GM21529 (cell line): ENCODE results near the gene PLOD2.

Experiments used
- ATAC-seq: cut with Tn5 transposase; IDR thresholded peaks from one replicate; pipeline ENCODE4 v1.9.1; 2021; ENCODE audit not compliant: unreplicated experiment

PLOD2 gene

DNA sequence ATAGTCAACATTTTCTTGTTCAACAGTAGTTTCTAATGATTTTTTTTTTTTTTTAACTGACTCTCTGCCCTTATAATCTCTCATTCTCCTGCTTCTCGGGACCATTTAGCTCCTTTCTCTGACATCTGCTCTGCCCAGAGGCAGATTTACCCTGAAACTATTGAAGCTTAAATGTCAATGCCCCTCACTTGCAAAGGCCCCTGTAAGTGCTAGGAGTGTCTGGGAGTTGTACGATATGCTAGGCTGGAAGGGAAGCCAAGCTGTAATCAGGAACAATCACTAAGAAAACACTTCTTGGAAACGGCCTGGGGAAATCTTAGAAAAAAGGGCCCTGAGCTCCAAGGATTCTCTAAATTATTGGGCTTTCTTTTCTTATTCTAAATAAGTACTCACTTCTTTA is 5.8 kb upstream of the PLOD2 start:
- ATAC-seq = no peak

DNA sequence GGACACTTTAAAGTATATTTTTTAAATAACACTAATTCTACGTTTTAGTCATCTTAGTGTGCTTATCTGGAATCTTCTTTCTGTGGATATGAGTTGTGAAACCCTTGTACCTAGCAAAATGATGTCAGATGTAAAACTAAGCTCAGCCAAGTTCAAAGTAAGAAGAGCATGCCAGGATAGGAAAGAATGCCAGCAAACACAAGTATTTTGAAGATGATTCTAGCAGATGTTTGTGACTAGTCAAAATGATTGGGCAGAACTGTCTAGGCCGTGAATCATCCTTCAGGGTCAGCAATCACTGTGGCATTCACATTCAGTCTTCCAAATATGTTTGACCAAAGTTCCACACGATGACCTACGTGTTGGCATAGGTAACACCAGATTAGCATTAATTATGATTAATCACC is 5.4 kb upstream of the PLOD2 start:
- ATAC-seq = no peak

DNA sequence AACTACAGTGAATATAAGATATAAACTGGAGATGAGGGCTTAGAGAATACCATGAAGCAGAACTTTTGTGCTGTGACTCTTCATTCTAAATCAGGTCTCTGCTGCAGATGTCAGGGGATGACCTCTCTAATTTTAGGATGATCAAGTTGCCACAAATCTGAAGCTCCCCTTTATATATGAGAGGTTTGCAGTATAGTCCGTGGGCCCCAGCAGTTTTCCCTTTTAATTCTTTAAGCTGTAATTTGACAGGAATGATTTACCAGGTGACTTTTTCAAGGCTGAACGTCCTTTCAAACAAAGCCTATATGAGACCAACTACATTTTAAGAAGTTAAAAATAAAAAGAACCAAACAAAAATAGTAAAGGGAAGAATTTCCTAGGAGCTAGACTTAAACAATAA is 4.9 kb upstream of the PLOD2 start:
- no peak for ATAC-seq

DNA sequence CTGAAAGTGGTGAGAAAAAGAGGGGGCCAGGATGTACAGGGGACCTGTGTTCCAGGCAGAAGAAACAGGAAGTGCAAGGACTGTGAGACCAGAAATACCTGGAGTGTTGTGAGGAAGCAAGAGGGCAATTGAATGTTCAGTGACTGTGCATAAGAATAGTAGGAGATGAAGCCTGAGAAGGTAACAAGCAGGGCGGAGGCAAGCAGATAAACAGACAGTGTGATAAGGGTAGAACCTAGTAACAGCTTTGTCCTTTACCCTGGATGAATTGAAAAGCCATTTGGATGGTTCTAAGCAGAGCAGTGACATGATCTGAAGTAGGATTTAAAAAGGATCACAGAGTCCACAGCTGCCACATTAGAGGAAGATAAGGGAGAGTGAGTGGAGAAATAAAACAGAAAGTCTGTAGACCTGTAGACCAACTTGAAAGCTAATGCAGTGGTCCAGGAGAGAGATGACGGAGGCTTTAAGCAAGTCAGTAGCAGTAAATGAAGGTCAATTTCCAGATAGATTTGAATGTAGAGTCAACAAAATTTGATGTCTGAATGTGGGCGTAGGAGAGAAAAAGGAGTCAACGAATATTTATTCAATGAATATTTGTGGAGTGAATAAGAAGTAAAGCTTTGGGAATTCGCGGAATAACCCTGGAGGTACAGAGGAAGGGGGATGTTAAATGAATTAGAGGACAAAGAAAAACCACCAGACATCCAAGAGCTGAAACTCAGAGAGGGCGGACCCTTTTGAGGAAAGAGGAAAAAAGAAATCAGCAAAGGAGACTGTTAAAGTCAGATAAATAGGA is 4.2 kb upstream of the PLOD2 start:
- no peak for ATAC-seq

DNA sequence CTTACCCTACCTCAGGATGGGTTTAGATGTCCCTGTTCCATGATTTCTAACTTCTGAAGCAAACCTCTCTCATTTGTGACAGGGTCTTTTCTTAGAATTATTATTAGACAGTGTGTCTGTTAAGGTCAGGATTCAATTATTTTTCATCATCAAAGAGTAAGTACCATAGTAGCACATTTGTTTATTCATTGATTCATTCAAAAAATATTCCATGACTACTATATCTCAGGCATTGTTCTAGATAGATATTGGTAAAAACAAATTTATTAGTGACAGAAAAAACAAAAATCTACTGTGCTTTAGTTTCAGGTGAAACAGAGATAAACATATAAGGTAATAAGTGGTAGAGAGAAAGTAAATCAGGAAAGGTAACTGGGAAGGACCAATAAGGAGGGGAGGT is 3.5 kb upstream of the PLOD2 start:
- no peak for ATAC-seq

DNA sequence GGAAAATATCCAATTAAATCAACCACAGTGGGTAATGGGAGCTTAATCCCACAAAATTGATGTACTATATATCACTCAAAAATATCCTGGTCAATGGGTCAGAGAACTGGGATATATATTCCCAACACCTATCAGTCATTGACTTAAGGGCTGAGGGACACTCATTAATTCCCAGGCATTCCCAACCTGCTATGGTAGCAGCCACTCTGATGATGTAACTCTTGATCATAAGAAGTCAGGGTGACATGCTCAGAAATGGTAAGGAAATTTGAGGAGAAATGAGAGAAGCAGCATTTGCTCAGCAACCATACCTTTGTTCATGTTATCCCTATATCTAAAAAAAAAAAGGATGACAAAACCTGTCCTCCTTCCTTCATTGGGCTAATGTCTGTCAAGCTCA is 3.1 kb upstream of the PLOD2 start:
- no peak for ATAC-seq

DNA sequence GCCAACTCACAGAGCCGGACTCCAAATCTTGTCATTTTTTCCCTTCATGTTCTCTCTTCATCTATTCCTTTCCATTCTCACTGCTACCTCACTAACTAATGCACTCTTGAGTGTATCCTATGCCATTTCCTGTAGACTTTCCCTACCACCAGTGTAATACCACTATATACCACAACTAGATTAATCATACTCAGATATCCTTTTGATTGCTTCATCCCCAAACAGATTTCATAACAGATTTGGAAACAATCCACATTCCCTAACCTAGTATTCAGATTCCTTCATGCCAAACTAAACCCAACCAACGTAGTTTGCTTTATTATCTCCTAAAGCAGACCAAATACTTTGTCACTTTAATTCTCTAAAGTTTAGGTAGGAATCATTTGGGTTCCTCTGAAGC is 2.6 kb upstream of the PLOD2 start:
- no peak for ATAC-seq

DNA sequence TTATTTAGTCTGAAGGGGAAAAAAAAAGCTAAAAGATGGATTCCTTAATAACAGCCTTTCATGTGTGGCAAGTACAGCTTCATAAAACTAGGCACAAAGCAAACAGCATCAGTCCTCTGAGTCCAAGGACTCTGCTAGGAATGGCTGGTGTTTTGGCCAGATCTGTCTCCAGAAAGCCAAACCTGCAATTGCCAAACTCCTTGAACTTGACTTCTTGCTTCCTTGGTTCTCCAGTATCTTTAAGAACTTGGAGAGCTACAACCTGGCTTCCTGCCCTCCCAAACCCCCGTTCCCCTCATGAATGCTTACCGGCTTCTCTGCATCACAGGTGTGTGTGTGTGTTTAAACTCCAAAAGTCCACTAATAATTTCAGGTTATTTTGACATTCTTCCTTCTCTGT is 1.6 kb upstream of the PLOD2 start:
- no peak for ATAC-seq

DNA sequence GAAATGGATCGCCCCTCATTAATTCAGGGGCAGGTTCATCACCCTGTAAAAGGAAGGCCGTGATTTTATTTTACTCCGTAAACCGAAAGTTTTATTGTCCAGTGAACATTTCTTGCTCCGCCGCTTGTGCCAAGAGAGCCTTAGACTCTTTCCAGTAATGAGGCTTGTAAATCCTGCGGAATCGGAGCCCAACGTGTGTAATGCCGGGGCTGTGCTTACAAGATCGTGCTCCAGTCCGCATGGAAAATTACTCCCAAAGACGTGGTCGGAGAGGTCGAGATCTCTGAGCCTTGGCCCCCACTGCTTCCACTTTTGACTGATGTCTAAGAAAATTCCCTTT is 649 bp upstream of the PLOD2 start:
- ATAC-seq = no peak

DNA sequence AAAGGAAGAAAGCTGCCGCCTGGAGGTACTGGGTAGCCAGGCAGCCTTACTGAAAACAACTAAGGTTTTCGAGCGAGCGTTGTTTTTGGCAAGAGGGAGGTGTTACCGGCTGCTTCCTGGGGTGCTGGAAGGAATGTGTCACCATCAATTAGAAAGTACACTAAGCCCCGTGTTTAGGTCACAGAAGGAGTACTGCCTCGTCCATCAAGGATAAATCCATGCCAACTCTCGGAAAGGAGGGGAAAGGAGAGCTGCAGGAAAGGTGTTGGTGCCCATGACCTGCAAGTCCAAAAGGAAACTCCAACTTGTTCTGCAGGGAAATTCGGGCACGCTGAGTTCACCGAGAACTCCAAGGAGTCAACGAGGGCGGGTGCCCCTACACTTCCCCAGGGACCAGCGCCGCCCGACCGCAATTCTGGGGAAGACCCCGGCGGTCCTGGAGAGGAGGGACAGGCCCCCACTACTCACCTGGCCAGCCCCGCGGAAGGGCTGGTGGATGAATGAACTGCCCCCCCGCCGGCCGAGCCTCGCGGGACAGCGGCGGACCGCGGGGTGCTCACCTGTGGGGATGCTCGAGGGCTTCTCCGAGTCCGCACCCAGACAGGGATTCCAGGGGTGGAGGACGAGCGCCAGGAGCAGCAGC is 542 bp downstream of the PLOD2 start:
- ATAC-seq = peak; percentile 32

DNA sequence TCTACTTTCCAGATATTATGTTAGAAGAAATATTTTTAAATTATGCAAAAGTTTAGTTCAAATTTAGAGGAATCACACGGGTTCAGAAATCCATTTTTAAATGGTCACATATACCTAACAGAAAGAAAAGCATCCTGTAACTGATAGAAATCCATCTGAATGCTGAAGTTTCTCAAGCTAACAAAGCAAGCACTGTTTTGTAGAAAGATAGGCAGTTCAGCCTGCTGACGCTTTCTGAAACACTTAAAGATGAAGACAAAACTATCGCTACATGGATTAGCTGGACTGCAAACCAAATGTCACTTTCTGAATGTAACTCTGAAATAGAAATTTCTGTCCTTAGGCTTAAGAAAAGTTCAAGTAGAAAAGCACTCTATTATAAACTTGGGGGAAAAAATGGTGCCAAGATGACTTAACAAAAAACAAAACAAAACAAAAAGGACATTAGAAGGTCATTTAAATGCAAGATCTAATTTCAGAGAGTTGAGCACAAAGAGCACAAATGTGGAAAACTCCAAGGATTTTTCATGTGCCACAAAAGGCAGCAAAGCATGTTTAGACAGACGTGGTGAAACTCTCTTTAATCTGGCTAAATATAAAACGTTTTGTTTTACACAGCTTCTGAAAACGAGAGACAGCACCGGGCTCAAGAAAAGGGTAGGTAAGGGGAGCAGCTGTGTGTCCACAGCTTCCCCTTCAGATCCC is 1.2 kb downstream of the PLOD2 start:
- ATAC-seq = no peak

DNA sequence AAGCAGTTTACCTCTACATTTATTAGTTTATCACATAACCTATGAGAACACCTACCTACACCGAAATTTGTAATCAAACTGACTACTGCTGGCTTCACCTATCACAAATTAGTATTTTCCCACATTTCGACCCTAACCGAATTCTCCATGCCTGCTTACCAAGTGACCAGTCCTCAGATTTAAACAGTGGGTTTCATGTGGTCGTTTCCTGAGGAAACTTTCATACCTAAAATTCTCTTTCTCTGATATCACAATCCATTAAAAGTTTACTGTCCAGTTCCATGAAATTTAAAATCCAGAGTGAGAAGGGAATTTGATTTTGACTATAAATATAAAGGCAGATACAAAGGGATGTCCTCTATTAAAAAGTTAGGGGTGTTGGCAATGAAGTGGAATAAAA is 1.9 kb downstream of the PLOD2 start:
- ATAC-seq = no peak

DNA sequence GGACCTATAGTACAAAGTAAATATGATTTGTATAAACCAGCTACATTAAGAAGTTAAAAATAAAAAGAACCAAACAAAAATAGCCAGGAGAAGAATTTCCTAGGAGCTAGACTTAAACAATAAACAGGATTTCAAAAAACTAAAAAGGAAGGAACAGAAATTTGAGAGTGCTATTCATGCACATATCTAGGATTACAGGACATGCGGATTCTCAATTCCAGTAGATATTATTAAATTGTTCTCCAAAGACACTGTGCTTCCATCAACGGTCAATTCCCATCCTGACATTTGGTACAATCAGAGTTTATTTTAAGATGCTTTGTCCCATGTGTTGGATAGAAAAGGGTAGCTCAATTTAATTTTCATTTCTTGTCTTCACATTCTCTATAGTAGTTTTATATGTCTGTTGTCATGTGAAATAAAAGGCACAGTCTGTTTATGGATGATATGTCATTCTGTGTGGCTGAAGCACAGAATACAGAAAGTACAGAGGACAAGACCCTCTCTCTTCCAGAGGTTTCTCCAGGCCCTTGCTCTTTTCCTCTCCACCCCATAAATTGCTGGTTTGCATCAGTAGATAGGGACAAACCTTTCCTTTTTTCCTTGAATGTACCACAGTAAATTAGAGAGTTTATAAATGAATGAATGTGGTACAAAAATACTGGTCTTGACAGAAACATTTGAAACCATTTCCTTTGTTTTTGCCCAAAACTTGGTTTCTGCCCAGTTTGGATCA is 3.5 kb downstream of the PLOD2 start:
- ATAC-seq = no peak

DNA sequence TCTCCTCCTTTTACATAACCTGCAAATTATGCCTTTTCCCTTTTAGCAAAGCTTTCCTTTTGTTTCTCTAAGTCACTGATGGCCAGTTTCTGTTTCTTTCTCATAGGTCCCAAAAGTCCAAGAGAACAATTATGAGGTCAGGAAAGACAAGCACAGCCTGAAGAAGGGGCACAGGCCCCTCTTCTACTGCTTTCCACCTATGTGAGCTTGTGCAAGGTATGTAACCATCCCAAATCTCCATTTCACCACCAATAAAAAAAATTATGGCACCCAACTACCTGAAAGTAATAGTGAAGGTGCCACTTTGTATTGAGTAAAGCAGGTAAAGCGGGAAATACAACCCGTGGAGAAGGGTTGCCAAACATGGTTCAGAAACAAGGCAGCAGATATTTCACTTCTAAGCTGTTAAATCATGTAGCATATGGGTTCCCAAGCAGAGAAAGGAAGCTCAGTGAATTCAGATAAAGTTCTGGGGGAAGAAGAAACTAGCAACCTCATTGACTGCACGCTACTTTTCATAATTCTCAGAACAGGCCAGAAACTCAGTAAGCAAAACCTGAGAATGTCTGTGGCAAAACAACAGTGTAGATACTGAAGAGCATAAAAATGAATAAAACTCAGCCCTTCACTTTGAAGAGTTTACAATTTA is 4.2 kb downstream of the PLOD2 start:
- ATAC-seq = no peak

DNA sequence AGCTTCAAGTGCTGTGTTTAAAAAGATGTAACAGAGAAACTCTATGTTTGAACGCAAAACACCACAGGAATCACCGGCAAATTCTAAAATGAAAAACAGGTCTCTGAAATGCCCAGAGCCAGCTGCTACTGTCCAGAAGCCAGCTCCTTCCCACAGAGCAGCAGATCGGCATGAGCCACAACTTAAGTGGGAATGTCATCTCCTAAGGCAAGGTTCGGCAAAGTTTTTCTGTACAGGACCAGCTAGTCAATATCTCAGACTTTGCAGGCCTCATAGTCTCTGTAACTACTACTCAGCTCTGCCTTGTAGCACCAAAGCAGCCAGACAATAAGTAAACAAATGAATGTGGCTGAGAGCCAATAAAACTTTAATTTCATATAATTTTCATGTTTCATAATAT is 4.9 kb downstream of the PLOD2 start:
- ATAC-seq = no peak

DNA sequence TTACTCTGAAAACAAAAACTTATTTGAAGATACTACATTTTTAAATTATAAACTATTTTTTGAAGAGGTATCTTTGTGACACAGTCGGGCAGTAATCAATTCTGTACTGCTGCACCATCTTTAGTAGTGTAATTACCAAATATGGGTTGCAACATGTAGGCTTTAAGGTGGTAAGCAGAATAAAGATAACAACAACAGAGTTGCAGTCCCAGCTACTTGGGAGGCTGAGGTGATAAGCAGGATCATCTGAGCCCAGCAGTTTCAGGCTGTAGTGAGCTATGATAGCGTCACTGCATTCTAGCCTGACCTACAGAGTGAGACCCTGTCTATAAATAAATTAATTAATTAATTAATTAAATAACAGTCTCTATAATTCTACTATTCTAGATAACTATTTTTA is 6.0 kb downstream of the PLOD2 start:
- no peak for ATAC-seq

DNA sequence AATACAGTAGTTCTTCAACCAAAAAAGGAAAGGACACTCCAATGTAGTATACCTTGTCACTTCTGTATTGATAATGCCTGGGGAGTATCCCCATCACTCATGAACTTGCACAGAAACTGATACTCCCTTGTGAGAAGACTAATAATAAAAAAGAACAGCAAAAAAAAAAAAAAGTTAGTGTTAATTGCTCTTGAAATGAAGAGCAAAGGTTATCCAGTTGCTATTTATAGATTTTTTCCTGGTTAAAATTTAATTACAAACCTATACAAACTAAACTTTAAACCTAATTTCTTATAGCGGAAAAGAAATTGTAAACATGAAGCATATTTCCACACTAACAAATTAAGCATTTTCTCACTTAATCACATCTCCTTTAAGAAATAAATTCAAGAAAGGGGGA is 6.7 kb downstream of the PLOD2 start:
- ATAC-seq = no peak

DNA sequence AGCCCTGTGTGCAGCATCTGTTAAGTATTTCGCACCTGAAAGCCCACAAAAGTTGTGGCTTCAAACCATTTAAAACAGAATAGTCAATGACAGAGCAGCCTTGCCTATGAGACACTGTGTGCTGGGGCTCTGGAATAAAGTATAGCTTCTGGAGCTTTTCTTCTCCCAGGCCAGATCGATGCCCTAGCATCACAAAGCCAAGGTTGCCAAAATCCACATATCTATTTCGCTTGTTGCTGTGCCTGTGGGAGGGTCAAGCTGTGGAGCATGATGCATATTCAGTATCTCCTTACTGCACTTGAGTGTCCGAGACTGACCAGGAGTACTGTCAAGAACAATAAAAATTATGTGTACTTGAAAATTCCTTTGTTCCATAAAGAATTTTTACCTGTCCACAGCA is 7.6 kb downstream of the PLOD2 start:
- ATAC-seq = no peak

DNA sequence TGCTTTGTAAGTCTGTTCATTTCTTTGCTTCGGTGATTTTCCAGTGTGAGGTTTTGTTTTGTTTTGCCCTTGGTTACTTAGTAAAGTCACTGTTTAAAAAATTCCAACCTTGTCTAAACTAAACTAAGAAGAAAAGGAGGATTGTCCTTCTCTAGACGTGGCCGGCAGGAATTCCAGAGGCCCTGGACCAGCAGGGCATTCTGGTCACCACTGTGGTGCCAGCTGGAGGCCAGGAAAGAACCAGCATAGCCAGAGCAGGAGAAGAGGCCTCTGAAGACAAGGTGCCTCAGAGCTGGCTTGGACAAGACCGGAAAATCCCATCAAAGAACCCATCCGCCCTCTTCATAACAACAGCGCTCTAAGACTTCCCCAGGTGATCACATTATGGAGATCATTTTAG is 8.2 kb downstream of the PLOD2 start:
- no peak for ATAC-seq

DNA sequence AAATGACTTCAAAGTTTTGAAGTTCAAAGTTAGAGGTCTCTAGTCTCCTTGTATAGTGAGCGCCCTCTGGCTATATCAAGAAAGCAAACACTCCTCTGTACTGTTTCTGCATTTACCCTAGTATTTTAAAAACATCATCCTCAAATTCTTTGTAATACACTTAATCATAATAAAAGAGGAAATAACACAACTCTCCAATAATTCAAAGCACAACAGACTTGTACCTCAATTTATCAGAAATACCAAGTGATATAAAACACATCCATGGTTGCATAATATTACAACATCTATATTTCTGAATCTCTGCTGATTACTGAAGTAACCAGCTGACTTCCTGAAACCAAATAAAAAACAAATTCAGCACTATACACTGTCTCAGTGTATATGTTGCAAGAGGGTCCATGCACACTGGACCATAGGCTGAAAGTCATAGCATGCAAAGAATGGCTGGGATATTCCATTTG is 12.5 kb downstream of the PLOD2 start:
- ATAC-seq = no peak

DNA sequence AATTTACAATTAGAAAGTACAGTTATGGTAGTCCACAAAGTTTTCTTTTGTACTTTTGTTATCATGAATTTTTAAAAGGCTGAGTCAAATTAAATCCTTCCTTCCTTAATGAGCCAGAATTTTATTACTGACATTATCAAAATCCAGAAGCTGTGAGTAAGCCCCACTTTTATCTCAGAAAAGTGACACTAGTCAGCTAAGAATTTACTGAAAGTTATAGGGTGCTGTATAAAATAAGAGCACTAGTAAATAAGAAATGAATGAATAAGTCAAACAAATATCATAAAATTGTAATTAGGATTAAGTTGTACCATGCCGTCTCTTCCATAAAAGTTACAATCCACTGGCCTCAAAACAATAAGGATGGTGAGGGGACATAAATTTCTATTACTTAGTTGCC is 15.3 kb downstream of the PLOD2 start:
- ATAC-seq = no peak
